OCI-LY7 (cell line): ENCODE measurements around the gene CHST13. TPM values are rescaled to one million over a fixed set of nuclear protein-coding genes. Genes with fewer than 3 reads are reported as not detected.

Experiments
- BruUV-seq: library from RNA; stranded (reverse); fragments of 400-500 nt; replicated peaks from 2 replicates; lab custom pipeline; 2021; lab: Mats Ljungman, UMichigan
- CTCF ChIA-PET: fragments of 300-600 bp; sonication (Branson Sonifier 250); formaldehyde crosslinking; loops from one replicate; lab custom pipeline; 2022; ENCODE audit warnings: antibody characterized with exemption; ENCODE audit not compliant: unreplicated experiment; lab: Charles Lee
- POLR2A ChIA-PET: fragments of 300-600 bp; sonication (Branson Sonifier 250); formaldehyde crosslinking; loops from one replicate; lab custom pipeline; 2022; ENCODE audit warnings: antibody characterized with exemption; lab: Charles Lee
- DNase-seq: peaks from one replicate; pipeline ENCODE4 v3.0.0-alpha.2; 2015; ENCODE audit warnings: low spot score
- H2AFZ ChIP-seq: fragments of 200-600 bp; sonication (generic), shearing (Covaris generic); 2 replicates; pipeline ENCODE4 v1.6.1; 2014; ENCODE audit warnings: mild to moderate bottlenecking, antibody characterized with exemption, low read length, moderate library complexity
- H3K27ac ChIP-seq: fragments of 200-600 bp; sonication (generic); 2 replicates; pipeline ENCODE4 v1.5.1; 2014; ENCODE audit warnings: mixed run types, low read depth, mild to moderate bottlenecking, moderate library complexity, low read length, inconsistent platforms; ENCODE audit not compliant: poor library complexity, severe bottlenecking
- H3K36me3 ChIP-seq: fragments of 200-600 bp; sonication (generic); 2 replicates; pipeline ENCODE4 v1.6.1; 2014; ENCODE audit warnings: mild to moderate bottlenecking, antibody characterized with exemption, low read length, moderate library complexity, mixed read lengths; ENCODE audit not compliant: insufficient read depth
- H3K4me1 ChIP-seq: fragments of 200-600 bp; sonication (generic); 2 replicates; pipeline ENCODE4 v1.5.1; 2014; ENCODE audit warnings: mild to moderate bottlenecking, low read length; ENCODE audit not compliant: insufficient read depth, poor library complexity, severe bottlenecking
- H3K4me2 ChIP-seq: fragments of 200-600 bp; sonication (generic); 2 replicates; pipeline ENCODE4 v1.6.1; 2014; ENCODE audit warnings: mild to moderate bottlenecking, low read length
- H3K4me3 ChIP-seq: fragments of 200-600 bp; sonication (generic); 2 replicates; pipeline ENCODE4 v1.5.1; 2014; ENCODE audit warnings: mild to moderate bottlenecking, low read depth, low read length; ENCODE audit not compliant: poor library complexity, severe bottlenecking
- H3K79me2 ChIP-seq: fragments of 200-600 bp; sonication (generic); 2 replicates; pipeline ENCODE4 v1.6.1; 2016; ENCODE audit warnings: low read depth, mild to moderate bottlenecking, low read length, moderate library complexity, mixed read lengths; ENCODE audit not compliant: insufficient read depth
- H3K9me2 ChIP-seq: fragments of 200-600 bp; sonication (generic); 2 replicates; pipeline ENCODE4 v1.6.1; 2016; ENCODE audit warnings: mild to moderate bottlenecking, low read length, mixed read lengths; ENCODE audit not compliant: insufficient read depth
- H3K9me3 ChIP-seq: fragments of 200-600 bp; sonication (generic); 2 replicates; pipeline ENCODE4 v1.6.1; 2014; ENCODE audit warnings: mild to moderate bottlenecking, mixed run types, low read length, mixed read lengths
- H4K20me1 ChIP-seq: fragments of 200-600 bp; sonication (generic); 2 replicates; pipeline ENCODE4 v1.6.1; 2014; ENCODE audit warnings: mild to moderate bottlenecking, antibody characterized with exemption, low read length, moderate library complexity, mixed read lengths; ENCODE audit not compliant: insufficient read depth
- EZH2phosphoT487 ChIP-seq: fragments of 200-600 bp; sonication (generic); IDR thresholded peaks from 2 replicates; pipeline ENCODE4 v1.6.1; 2018; ENCODE audit warnings: low read depth, borderline replicate concordance, mild to moderate bottlenecking, mixed run types, antibody characterized with exemption, low read length, moderate library complexity, mixed read lengths
- intact Hi-C: fragments of 100-400 bp; cut with micrococcal nuclease; formaldehyde crosslinking; loops from one replicate; pipeline ENCODE4 v1.10.0; 2022; ENCODE audit not compliant: unreplicated experiment
- total RNA-seq, 2 experiments: library from RNA; depleted of rRNA in 1 of 2; stranded (reverse); fragments of >200 nt in 1 of 2; shearing (Covaris generic) in 1 of 2; gene quantifications; 2 replicates each; pipeline ENCODE4 v1.2.3, GENCODE V29; 2014 to 2022
- TF ChIP-seq, protein P1 (sequence below): fragments of 200-600 bp; sonication (generic); conservative IDR thresholded peaks from 2 replicates; pipeline ENCODE4 v1.5.1; 2014; ENCODE audit warnings: mild to moderate bottlenecking, antibody characterized with exemption, low read length, moderate library complexity, mixed read lengths

The CHST13 gene
- total RNA-seq, 2 experiments from 2014 or later: not detected

DNA sequence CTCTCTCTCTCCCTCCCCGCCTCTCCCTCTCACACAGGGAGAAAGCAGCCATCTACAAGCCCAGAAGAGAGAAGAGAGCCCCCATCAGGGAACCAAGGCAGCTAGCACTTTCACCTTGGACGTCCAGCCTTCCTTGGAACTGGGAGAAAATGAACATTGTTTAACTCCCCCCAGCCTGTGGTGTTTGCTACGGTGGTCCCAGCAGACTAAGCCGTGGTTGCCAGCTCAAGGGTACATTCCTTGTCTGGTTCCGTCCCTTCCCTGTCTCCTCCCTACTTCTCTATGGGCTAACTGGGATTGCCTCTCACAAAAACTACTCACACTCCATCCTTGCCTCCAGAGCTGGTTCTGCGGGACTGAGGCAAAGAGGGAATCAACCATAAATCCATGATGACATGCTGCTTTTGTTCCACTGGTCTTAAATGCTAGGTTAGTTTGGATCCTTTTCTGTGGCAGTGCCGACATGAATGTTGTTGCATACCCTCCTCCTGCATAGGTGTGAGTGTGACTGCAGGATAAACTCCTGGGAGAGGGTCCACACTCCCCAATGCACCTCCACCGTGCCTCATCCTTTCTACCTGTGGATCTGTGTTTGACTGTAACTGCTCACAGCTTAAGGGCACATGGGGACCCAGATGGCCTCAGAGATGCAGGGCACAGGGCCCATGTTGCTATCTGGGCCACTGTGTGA, 22.7 kb downstream of the CHST13 start:
- no peaks in the 10 kb centered on the region for H3K79me2 ChIP-seq
- no peaks in the 10 kb centered on the region for H4K20me1 ChIP-seq
- DNase-seq: no peak
- no peak overlapping the region for H2AFZ ChIP-seq
- intact Hi-C loops: no loop called here
- ChIA-PET POLR2A (interaction anchor here (0.5 kb wide), 1 partner anchor 1266 kb away, joined by 3 read pairs; no protein-coding TSS in a partner anchor), CTCF (no interaction called here)
- no peak overlapping the region for H3K27ac ChIP-seq
- no peaks in the 10 kb centered on the region for H3K9me3 ChIP-seq
- TF ChIP-seq, protein P1, sequence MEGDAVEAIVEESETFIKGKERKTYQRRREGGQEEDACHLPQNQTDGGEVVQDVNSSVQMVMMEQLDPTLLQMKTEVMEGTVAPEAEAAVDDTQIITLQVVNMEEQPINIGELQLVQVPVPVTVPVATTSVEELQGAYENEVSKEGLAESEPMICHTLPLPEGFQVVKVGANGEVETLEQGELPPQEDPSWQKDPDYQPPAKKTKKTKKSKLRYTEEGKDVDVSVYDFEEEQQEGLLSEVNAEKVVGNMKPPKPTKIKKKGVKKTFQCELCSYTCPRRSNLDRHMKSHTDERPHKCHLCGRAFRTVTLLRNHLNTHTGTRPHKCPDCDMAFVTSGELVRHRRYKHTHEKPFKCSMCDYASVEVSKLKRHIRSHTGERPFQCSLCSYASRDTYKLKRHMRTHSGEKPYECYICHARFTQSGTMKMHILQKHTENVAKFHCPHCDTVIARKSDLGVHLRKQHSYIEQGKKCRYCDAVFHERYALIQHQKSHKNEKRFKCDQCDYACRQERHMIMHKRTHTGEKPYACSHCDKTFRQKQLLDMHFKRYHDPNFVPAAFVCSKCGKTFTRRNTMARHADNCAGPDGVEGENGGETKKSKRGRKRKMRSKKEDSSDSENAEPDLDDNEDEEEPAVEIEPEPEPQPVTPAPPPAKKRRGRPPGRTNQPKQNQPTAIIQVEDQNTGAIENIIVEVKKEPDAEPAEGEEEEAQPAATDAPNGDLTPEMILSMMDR: no peak
- TF ChIP-seq EZH2phosphoT487: no peak
- no TSS peak for BruUV-seq
- H3K4me3 ChIP-seq: no peak overlapping the region
- H3K4me1 ChIP-seq: no peaks in the 10 kb centered on the region
- H3K4me2 ChIP-seq: no peak overlapping the region
- H3K36me3 ChIP-seq: no peaks in the 10 kb centered on the region
- no peaks in the 10 kb centered on the region for H3K9me2 ChIP-seq

GRCh38 chr3:126547721-126548120, 23.8 kb downstream of the CHST13 start:
- Histone ChIP-seq H3K4me3 (no peak overlapping the region), H3K27ac (no peak overlapping the region), H3K4me2 (no peak overlapping the region), H3K36me3 (no peaks in the 10 kb centered on the region), H3K9me3 (no peaks in the 10 kb centered on the region), H4K20me1 (no peaks in the 10 kb centered on the region), H3K79me2 (no peaks in the 10 kb centered on the region), H3K9me2 (no peaks in the 10 kb centered on the region), H3K4me1 (no peaks in the 10 kb centered on the region), H2AFZ (no peak overlapping the region)
- no TSS peak for BruUV-seq
- CTCF ChIA-PET: no interaction called here
- no peak for TF ChIP-seq EZH2phosphoT487
- TF ChIP-seq, protein P1: no peak
- DNase-seq: no peak
- intact Hi-C loops: no loop called here
- POLR2A ChIA-PET: no interaction called here
